ENCODE measurements around the gene PRR23A. TPM values are rescaled to one million over a fixed set of nuclear protein-coding genes. Genes with fewer than 3 reads are reported as not detected.
"Not testable (repeated sequence)": the region's sequence is repeated elsewhere in the genome, so short reads cannot be mapped to it uniquely, and the experiment has no call there.

The PRR23A gene
- total and polyA plus RNA-seq, 2 of the 4 experiments (the other 2 are of a cell fraction) = not detected

GRCh38 chr3:139030576-139030975 lies 24.5 kb upstream of the PRR23A start:
- dilution Hi-C loops (cut with HindIII; ENCODE audit: low sequenced_read_pairs, unreplicated experiment); H4K91ac ChIP-seq (ENCODE audit: insufficient read depth, low read depth, low read length); H3K27ac ChIP-seq (ENCODE audit: insufficient read depth, low read length); H2BK5ac ChIP-seq (ENCODE audit: low read depth, low read length, poor library complexity, severe bottlenecking); H2BK15ac ChIP-seq (ENCODE audit: low read depth, low read length); POLR2A ChIA-PET (ENCODE audit: unreplicated experiment); in situ Hi-C loops (cut with MboI; ENCODE audit: low sequenced_read_pairs); H3K4ac ChIP-seq (ENCODE audit: low read depth, low read length); H2AK9ac ChIP-seq (replicated peaks; ENCODE audit: low read depth, low read length, poor library complexity); H3K9me3 ChIP-seq (ENCODE audit: control insufficient read depth, insufficient read depth, low read length); H4K8ac ChIP-seq (ENCODE audit: low read depth in 2 of 2, low read length in 2 of 2); H4K20me1 ChIP-seq (ENCODE audit: insufficient read depth, low read length); ATAC-seq (ENCODE audit: low read depth); H3K14ac ChIP-seq (replicated peaks; ENCODE audit: low read depth, low read length); H2BK120ac ChIP-seq (ENCODE audit: low read depth, low read length); H3K4me1 ChIP-seq (ENCODE audit: control insufficient read depth, insufficient read depth, low read length); H3K79me1 ChIP-seq (ENCODE audit: low read depth in 1 of 2, low read length in 2 of 2); DNase-seq; H2AFZ ChIP-seq (replicated peaks; ENCODE audit: low read length, poor library complexity); H3K9ac ChIP-seq (ENCODE audit: low read depth, low read length); H4K5ac ChIP-seq (ENCODE audit: low read depth, low read length); H3K56ac ChIP-seq (ENCODE audit: extremely low read depth, insufficient read depth, low read length); intact Hi-C loops (cut with micrococcal nuclease); H3K36me3 ChIP-seq (ENCODE audit: control insufficient read depth, insufficient read depth, low read length); H3K4me2 ChIP-seq (ENCODE audit: low read depth, low read length); H2BK20ac ChIP-seq (ENCODE audit: low read depth, low read length); H3K4me3 ChIP-seq (ENCODE audit: insufficient read depth, low read depth, low read length); BruUV-seq (replicated peaks); H2AK5ac ChIP-seq (ENCODE audit: low read depth, low read length); H3K9me1 ChIP-seq (ENCODE audit: insufficient read depth, low read length); CTCF ChIA-PET; H3K23ac ChIP-seq (ENCODE audit: low read depth, low read length); H3K27me3 ChIP-seq (ENCODE audit: control insufficient read depth, insufficient read depth, low read length); H3K18ac ChIP-seq (ENCODE audit: low read depth, low read length): not testable (repeated sequence)
